Stimulated activated CD8-positive, alpha-beta memory T cell treated with anti-CD3 and anti-CD28 coated beads, Interleukin-2, amount 100 ng/mL, for 1 hour (primary cell): ENCODE measurements around the gene CIPC.

Experiments used
- DNase-seq, 2 donors: peaks; one replicate each; pipeline ENCODE4 v3.0.0-alpha.2; 2020; ENCODE audit warnings: low read depth in 2 of 2

The CIPC gene

GRCh38 chr14:77151245-77151644 is 53.2 kb downstream of the CIPC start:
- DNase-seq = no peak

DNA sequence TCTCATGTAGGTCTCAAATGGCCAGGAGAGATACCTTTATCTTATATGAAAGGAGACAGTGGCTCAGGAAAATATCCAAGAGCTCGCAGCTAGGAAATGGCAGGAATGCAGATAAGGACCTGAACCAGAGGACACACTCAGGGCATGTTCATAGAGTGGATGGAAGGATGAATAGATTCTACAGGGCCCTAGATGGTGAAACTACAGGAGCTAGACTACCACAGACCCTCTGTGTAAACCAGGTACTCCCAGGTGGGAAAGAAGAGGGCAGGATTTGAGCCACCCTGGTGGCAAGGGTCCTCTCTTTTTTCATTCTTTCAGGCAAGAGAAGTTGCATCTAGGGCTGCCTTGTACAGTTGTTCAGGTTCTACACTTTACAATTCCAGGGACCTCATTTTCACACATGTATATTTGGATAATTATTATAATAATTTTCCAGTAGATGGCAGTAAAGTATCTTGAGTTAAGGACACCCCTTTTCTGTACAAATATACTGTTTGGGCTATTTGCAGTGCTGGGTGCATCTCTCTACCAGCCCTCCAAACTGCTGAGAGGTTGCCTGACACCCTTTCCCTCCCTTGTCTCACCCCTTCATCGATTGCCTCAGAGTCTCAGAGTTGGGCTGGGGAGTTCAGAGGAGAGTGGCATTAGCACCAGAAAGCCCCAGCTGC is 54.0 kb downstream of the CIPC start:
- DNase-seq = no peak

DNA sequence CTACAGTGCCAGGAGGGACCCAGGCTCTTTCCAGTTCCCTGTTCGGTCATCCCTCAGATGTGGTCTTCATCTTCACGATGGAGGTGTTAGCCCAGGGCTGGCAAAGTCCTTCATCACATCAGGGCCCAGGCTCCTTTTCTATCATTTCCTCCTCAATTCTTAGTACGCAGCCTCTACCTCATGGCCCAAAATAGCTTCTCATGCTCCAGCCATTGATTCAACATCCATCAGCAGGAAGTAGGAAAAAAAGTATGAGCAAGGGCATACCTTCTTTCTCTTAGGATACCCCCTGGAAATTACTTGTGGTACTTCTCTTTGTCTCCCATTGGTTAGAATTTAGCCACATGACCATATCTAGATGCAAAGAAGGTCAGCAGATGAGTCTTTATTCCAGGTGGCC is 55.7 kb downstream of the CIPC start:
- DNase-seq = no peak

GRCh38 chr14:77154421-77154820 is 56.4 kb downstream of the CIPC start:
- DNase-seq = no peak

DNA sequence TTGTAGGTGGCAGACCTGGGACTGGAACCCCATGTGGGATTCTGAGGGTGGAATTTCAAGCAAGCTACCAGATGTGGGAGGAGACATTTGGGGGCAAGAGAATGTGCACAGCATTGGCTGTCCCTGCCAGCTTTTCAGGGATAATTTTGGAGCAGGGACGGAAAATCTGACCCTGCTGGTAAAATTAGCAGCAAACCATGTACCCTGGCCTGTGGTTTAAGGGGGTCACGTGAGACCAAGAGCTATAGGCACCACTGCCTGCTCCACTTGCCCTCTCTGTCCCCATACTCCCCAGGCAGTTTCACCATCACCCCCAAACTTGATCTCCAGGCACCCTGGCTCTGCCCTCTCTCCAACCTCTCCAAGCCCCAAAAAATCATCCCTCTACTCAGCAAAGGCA is 57.0 kb downstream of the CIPC start:
- no peak for DNase-seq

DNA sequence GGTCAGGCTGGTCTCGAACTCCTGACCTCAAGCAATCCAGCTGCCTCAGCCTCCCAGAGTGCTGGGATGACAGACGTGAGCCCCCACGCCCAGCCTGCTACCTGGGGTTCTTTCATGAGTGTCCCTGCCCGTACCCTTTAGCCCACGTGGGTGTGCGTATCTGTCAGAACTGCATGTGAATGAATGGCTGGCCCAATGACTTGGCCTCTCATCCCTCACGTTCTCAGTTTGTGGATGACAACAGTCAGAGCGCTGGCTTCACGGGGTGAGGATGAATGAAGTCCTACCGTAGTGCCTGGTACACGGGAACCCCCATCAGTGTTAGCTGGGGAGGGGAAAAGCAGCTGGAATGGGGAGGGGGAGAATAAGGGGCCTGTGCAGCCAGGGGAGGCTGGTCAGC is 59.7 kb downstream of the CIPC start:
- DNase-seq = no peak

GRCh38 chr14:77158175-77158881 is 60.3 kb downstream of the CIPC start:
- no peak for DNase-seq

GRCh38 chr14:77158882-77159255 is 60.8 kb downstream of the CIPC start:
- no peak for DNase-seq

DNA sequence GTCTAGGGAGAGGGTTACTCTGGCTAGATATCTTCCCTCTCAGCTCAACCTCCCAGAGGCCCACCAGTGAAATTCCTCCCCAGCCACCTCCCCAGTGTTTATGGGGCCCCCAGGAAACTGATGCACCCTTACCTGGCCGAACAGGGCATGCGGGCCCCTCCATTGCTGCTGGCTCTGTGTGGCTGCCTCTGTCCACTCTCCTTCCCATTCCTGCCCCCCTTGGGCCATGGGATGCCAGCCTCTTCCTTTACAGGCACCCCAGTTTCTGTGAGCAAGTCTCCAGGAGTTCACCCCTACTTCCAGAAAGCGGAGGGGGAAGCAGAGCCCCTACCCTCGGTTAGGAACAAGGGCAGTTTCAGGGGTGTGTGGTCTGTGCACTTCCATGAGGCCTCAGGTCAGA is 63.0 kb downstream of the CIPC start:
- DNase-seq = no peak
